Natural killer cell (primary cell): ENCODE data around the gene MMD2. TPM values are rescaled to one million over a fixed set of nuclear protein-coding genes. Genes with fewer than 3 reads are reported as not detected.

ENCODE experiments used
- ATAC-seq, 3 donors: fragments of 150-1000 bp in 2 of 3; fragments of 200-7000 bp in 1 of 3; cut with Tn5 transposase; 1 replicate in 1 of 3; 2 replicates in 2 of 3; pipeline ENCODE4 v1.10.0; 2021; ENCODE audit warnings: mild to moderate bottlenecking in 2 of 3, moderate library complexity in 2 of 3
- DNase-seq, 2 donors: peaks; one replicate each; pipeline versions ENCODE4 v3.0.0 to v3.0.0-alpha.2; 2013 to 2021; ENCODE audit warnings: mixed read lengths in 1 of 2
- H3K27ac ChIP-seq: one replicate; pipeline ENCODE4 v1.5.1; 2013; ENCODE audit warnings: mild to moderate bottlenecking, low read length
- H3K27me3 ChIP-seq: one replicate; pipeline ENCODE4 v1.6.1; 2013; ENCODE audit warnings: low read length; ENCODE audit not compliant: control insufficient read depth, insufficient read depth
- H3K36me3 ChIP-seq: one replicate; pipeline ENCODE4 v1.6.1; 2013; ENCODE audit warnings: low read length; ENCODE audit not compliant: control insufficient read depth, insufficient read depth
- H3K4me1 ChIP-seq: one replicate; pipeline ENCODE4 v1.6.1; 2013; ENCODE audit warnings: low read length; ENCODE audit not compliant: control insufficient read depth, insufficient read depth
- H3K4me3 ChIP-seq: one replicate; pipeline ENCODE4 v1.5.1; 2013; ENCODE audit warnings: low read length
- H3K9me3 ChIP-seq: one replicate; pipeline ENCODE4 v1.6.1; 2013; ENCODE audit warnings: low read length; ENCODE audit not compliant: control insufficient read depth, insufficient read depth
- H3K27ac Mint-ChIP-seq, 2 donors: one replicate each; pipeline ENCODE4 v1.8.0; 2022; ENCODE audit warnings: mild to moderate bottlenecking in 2 of 2, mixed read lengths in 2 of 2, moderate library complexity in 1 of 2
- H3K27me3 Mint-ChIP-seq, 2 donors: one replicate each; pipeline ENCODE4 v1.8.0; 2022; ENCODE audit warnings: low read depth in 2 of 2, mixed read lengths in 2 of 2
- H3K36me3 Mint-ChIP-seq: one replicate; pipeline ENCODE4 v1.8.0; 2022; ENCODE audit warnings: mixed read lengths
- H3K4me1 Mint-ChIP-seq, 2 donors: one replicate each; pipeline ENCODE4 v1.8.0; 2022; ENCODE audit warnings: mixed read lengths in 2 of 2
- H3K4me3 Mint-ChIP-seq: one replicate; pipeline ENCODE4 v1.8.0; 2022; ENCODE audit warnings: mild to moderate bottlenecking, moderate library complexity, mixed read lengths
- H3K9me3 Mint-ChIP-seq, 2 donors: one replicate each; pipeline ENCODE4 v1.8.0; 2022; ENCODE audit warnings: mixed read lengths in 2 of 2
- WGBS: methylation state at CpG from one replicate; pipeline ENCODE4 v1.1.7; 2013; ENCODE audit warnings: missing lambda C conversion rate; ENCODE audit not compliant: insufficient coverage; 5-methylcytosine and 5-hydroxymethylcytosine counted together
- intact Hi-C: fragments of 100-400 bp; cut with micrococcal nuclease; formaldehyde crosslinking; loops from one replicate; pipeline ENCODE4 v1.14.2; 2022
- total RNA-seq, 4 donors: library from RNA; stranded (reverse); fragments of 120-200 nt in 1 of 4; gene quantifications; one replicate each; pipeline versions ENCODE4 v1.2.3 to v1.2.4, GENCODE V29; 2013 to 2022
- TF ChIP-seq, protein P1 (sequence below): fragments of 200-600 bp; IDR thresholded peaks from one replicate; pipeline ENCODE4 v1.8.0; 2022; ENCODE audit warnings: antibody characterized with exemption

MMD2 gene
- total RNA-seq, 3 donors from 2014 or later (not counting 1 experiment from before 2014, with no cell fraction given): not detected

DNA sequence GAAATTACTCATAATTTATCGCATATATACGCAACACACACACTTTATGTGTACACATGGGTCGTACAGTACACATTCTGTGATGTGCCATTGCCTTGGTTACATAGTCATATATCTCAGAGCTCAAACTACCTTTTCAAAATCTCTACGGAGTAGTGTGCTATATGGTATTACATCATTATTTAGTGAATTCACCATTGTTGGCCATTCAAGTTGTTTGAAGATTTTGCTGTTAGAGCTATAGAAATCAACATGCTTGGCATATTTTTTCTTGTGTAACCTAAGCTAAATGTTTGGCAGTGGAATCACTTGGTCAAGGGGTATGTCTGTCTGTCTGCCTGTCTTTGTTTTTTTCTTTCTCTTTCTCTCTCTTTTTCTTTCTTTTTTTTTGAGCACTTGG lies 42.0 kb upstream of the MMD2 start:
- Mint-ChIP-seq H3K36me3 (peaks cover 6% of the 10 kb centered on the region), H3K4me3 (no peak overlapping the region), H3K27me3 (no peaks in the 10 kb centered on the region), H3K4me1 (peaks cover 0 to 18% of the 10 kb centered on the region in 2 donors), H3K9me3 (no peaks in the 10 kb centered on the region), H3K27ac (no peak overlapping the region)
- TF ChIP-seq, protein P1, sequence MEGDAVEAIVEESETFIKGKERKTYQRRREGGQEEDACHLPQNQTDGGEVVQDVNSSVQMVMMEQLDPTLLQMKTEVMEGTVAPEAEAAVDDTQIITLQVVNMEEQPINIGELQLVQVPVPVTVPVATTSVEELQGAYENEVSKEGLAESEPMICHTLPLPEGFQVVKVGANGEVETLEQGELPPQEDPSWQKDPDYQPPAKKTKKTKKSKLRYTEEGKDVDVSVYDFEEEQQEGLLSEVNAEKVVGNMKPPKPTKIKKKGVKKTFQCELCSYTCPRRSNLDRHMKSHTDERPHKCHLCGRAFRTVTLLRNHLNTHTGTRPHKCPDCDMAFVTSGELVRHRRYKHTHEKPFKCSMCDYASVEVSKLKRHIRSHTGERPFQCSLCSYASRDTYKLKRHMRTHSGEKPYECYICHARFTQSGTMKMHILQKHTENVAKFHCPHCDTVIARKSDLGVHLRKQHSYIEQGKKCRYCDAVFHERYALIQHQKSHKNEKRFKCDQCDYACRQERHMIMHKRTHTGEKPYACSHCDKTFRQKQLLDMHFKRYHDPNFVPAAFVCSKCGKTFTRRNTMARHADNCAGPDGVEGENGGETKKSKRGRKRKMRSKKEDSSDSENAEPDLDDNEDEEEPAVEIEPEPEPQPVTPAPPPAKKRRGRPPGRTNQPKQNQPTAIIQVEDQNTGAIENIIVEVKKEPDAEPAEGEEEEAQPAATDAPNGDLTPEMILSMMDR: no peak
- intact Hi-C loops: no loop called here
- H3K27me3 ChIP-seq: no peaks in the 10 kb centered on the region
- no peak overlapping the region for H3K4me3 ChIP-seq
- DNase-seq (no peak), ATAC-seq (no peak)
- H3K36me3 ChIP-seq: peaks cover 23% of the 10 kb centered on the region
- no peaks in the 10 kb centered on the region for H3K9me3 ChIP-seq
- H3K4me1 ChIP-seq: no peaks in the 10 kb centered on the region
- WGBS: 96% methylated on average over 3 of the region's 4 CpGs
- H3K27ac ChIP-seq: no peak overlapping the region

DNA sequence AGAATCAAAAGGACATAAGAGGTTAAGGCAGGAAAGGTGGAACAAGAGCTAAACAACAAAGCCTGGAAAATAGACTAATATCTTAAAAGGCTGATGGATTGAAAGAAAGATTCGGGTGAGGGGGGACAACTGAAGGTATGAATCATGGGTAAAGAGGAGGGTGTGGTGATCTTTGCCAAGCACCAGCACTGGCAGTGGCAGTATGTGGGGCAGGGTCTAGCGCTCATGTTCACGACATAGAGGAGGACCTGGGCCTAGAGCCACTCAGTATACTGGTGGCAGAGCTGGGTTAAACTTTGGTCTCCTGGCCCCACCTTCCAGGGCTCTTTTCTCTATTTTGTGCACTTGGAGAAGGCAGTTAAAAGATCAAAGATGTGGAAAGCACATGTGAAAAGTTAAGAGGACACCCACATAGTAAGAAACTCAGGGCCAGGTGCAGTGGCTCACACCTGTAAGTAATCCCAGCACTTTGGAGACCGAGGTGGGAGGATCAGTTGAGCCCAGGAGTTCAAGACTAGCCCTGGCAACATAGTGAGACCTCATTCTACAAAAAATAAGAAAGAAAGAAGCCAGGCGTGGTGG lies 40.5 kb upstream of the MMD2 start:
- no peaks in the 10 kb centered on the region for H3K9me3 ChIP-seq
- H3K4me3 ChIP-seq: no peak overlapping the region
- over 99% methylated on average over 5 of the region's 5 CpGs for WGBS
- H3K9me3 Mint-ChIP-seq: no peaks in the 10 kb centered on the region
- peaks cover 23% of the 10 kb centered on the region for H3K36me3 ChIP-seq
- TF ChIP-seq, protein P1: no peak
- intact Hi-C loops: no loop called here
- H3K4me1 Mint-ChIP-seq: peaks cover 0 to 23% of the 10 kb centered on the region in 2 donors
- H3K27ac Mint-ChIP-seq: peak overlapping the region; percentile 12 to 29
- H3K36me3 Mint-ChIP-seq: peaks cover 6% of the 10 kb centered on the region
- DNase-seq: no peak
- H3K27me3 Mint-ChIP-seq: no peaks in the 10 kb centered on the region
- H3K27ac ChIP-seq: no peak overlapping the region
- H3K27me3 ChIP-seq: no peaks in the 10 kb centered on the region
- no peaks in the 10 kb centered on the region for H3K4me1 ChIP-seq
- no peak for ATAC-seq
- H3K4me3 Mint-ChIP-seq: no peak overlapping the region

DNA sequence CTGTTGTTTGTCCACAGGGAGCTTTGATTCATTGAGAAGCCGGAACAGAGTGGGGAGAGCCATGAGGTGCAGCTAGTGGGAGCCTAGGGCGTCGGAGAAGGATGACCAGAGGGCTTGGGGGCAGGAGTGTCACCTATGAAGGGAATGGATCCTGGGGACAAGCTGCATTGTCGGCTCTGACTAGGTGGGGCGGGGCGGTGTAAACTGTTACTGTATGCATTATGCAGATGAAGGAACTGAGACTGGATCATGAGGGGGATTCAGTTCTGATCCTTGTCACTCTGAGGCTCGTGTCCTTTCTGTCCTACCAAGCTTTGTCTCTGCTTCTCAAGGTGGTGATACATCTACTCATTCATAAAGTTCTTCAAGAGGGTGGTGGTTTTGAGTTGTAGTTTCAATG lies 39.9 kb upstream of the MMD2 start:
- TF ChIP-seq, protein P1: no peak
- DNase-seq (no peak), ATAC-seq (no peak)
- Histone ChIP-seq H3K27me3 (no peaks in the 10 kb centered on the region), H3K9me3 (no peaks in the 10 kb centered on the region), H3K4me3 (no peak overlapping the region), H3K4me1 (no peaks in the 10 kb centered on the region), H3K27ac (no peak overlapping the region), H3K36me3 (peaks cover 25% of the 10 kb centered on the region)
- Mint-ChIP-seq H3K36me3 (peaks cover 6% of the 10 kb centered on the region), H3K4me1 (peaks cover 0 to 23% of the 10 kb centered on the region in 2 donors), H3K27ac (peak overlapping the region; percentile 12 to 29), H3K4me3 (no peak overlapping the region), H3K27me3 (no peaks in the 10 kb centered on the region), H3K9me3 (no peaks in the 10 kb centered on the region)
- WGBS: 96% methylated on average over 7 of the region's 7 CpGs
- intact Hi-C loops: no loop called here

DNA sequence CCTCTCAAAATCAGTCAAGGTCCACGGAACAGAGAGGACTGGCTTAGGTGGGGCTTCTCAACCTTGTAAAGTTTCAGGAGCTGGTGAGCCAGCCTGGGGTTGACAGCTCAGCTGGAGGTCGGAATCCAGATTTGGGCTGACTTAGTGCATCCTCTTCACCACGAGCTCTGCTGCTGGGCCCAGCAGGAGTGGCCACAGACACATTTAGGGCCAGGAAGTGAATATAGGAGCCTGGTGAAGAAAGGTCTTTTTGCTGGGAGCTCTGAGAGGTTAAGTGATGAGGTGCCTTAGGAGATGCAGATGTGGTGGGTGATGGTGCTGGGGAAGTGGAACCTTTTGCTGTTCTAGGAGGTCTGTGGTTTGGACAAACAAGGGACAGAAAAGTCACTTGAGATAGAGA lies 39.3 kb upstream of the MMD2 start:
- ATAC-seq (no peak), DNase-seq (no peak)
- H3K36me3 ChIP-seq: peaks cover 28% of the 10 kb centered on the region
- H3K4me3 ChIP-seq: no peak overlapping the region
- Mint-ChIP-seq H3K9me3 (no peaks in the 10 kb centered on the region), H3K27ac (peak overlapping the region; percentile 7 to 29), H3K4me1 (peaks cover 0 to 23% of the 10 kb centered on the region in 2 donors), H3K4me3 (no peak overlapping the region), H3K27me3 (no peaks in the 10 kb centered on the region), H3K36me3 (peaks cover 6% of the 10 kb centered on the region)
- H3K27ac ChIP-seq: no peak overlapping the region
- 92% methylated on average over 3 of the region's 3 CpGs for WGBS
- TF ChIP-seq, protein P1: no peak
- H3K9me3 ChIP-seq: no peaks in the 10 kb centered on the region
- H3K27me3 ChIP-seq: no peaks in the 10 kb centered on the region
- no peaks in the 10 kb centered on the region for H3K4me1 ChIP-seq
- intact Hi-C loops: no loop called here
